ENCODE results near the gene REC114. TPM values are rescaled to one million over a fixed set of nuclear protein-coding genes. Genes with fewer than 3 reads are reported as not detected.

REC114 gene
- total and polyA plus RNA-seq, 2 of the 8 experiments (the other 6 are each of a cell fraction or from before 2014, with no cell fraction given), result 0.12 TPM; not detected in 1

DNA sequence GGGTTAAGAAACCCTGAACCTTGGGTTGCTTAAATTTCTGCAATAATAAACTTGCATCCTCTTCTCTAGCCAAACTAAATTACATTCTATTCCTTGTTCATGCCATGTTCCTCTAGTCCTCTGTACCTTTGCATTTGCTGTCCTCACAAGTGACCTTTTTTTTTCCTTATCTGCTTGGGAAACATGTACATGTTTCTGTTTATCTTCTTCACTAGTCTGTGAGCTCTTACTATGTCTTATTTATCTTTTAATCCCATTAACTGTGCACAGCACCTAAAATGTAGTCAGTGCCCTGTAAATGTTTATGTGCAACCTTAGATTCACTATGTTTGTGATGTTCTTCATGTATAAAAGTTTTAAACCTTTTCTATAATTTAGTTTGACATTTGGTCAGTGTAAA, 61.9 kb downstream of the REC114 start (continued):
- TF ChIP-seq, protein P1, sequence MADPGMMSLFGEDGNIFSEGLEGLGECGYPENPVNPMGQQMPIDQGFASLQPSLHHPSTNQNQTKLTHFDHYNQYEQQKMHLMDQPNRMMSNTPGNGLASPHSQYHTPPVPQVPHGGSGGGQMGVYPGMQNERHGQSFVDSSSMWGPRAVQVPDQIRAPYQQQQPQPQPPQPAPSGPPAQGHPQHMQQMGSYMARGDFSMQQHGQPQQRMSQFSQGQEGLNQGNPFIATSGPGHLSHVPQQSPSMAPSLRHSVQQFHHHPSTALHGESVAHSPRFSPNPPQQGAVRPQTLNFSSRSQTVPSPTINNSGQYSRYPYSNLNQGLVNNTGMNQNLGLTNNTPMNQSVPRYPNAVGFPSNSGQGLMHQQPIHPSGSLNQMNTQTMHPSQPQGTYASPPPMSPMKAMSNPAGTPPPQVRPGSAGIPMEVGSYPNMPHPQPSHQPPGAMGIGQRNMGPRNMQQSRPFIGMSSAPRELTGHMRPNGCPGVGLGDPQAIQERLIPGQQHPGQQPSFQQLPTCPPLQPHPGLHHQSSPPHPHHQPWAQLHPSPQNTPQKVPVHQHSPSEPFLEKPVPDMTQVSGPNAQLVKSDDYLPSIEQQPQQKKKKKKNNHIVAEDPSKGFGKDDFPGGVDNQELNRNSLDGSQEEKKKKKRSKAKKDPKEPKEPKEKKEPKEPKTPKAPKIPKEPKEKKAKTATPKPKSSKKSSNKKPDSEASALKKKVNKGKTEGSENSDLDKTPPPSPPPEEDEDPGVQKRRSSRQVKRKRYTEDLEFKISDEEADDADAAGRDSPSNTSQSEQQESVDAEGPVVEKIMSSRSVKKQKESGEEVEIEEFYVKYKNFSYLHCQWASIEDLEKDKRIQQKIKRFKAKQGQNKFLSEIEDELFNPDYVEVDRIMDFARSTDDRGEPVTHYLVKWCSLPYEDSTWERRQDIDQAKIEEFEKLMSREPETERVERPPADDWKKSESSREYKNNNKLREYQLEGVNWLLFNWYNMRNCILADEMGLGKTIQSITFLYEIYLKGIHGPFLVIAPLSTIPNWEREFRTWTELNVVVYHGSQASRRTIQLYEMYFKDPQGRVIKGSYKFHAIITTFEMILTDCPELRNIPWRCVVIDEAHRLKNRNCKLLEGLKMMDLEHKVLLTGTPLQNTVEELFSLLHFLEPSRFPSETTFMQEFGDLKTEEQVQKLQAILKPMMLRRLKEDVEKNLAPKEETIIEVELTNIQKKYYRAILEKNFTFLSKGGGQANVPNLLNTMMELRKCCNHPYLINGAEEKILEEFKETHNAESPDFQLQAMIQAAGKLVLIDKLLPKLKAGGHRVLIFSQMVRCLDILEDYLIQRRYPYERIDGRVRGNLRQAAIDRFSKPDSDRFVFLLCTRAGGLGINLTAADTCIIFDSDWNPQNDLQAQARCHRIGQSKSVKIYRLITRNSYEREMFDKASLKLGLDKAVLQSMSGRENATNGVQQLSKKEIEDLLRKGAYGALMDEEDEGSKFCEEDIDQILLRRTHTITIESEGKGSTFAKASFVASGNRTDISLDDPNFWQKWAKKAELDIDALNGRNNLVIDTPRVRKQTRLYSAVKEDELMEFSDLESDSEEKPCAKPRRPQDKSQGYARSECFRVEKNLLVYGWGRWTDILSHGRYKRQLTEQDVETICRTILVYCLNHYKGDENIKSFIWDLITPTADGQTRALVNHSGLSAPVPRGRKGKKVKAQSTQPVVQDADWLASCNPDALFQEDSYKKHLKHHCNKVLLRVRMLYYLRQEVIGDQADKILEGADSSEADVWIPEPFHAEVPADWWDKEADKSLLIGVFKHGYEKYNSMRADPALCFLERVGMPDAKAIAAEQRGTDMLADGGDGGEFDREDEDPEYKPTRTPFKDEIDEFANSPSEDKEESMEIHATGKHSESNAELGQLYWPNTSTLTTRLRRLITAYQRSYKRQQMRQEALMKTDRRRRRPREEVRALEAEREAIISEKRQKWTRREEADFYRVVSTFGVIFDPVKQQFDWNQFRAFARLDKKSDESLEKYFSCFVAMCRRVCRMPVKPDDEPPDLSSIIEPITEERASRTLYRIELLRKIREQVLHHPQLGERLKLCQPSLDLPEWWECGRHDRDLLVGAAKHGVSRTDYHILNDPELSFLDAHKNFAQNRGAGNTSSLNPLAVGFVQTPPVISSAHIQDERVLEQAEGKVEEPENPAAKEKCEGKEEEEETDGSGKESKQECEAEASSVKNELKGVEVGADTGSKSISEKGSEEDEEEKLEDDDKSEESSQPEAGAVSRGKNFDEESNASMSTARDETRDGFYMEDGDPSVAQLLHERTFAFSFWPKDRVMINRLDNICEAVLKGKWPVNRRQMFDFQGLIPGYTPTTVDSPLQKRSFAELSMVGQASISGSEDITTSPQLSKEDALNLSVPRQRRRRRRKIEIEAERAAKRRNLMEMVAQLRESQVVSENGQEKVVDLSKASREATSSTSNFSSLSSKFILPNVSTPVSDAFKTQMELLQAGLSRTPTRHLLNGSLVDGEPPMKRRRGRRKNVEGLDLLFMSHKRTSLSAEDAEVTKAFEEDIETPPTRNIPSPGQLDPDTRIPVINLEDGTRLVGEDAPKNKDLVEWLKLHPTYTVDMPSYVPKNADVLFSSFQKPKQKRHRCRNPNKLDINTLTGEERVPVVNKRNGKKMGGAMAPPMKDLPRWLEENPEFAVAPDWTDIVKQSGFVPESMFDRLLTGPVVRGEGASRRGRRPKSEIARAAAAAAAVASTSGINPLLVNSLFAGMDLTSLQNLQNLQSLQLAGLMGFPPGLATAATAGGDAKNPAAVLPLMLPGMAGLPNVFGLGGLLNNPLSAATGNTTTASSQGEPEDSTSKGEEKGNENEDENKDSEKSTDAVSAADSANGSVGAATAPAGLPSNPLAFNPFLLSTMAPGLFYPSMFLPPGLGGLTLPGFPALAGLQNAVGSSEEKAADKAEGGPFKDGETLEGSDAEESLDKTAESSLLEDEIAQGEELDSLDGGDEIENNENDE (IDR thresholded peaks at IDR 0.05; ENCODE audit: insufficient replicate concordance, low read length), result no peak
- TF ChIP-seq POLR2AphosphoS5 (IDR thresholded peaks at IDR 0.05; ENCODE audit: low read depth, low read length) (no peak), SRF (IDR thresholded peaks at IDR 0.05; ENCODE audit: low read depth, low read length) (no peak), RBBP5 (IDR thresholded peaks at IDR 0.05; ENCODE audit: borderline replicate concordance, low read depth, low read length) (no peak), RNF2 (IDR thresholded peaks at IDR 0.05; ENCODE audit: borderline replicate concordance, low read depth, low read length, missing control alignments, poor library complexity, severe bottlenecking) (no peak), SP2 (IDR thresholded peaks at IDR 0.05; ENCODE audit: low read length) (no peak), RAD21 (IDR thresholded peaks at IDR 0.05 in 1 of 2, conservative IDR thresholded peaks at IDR 0.05 in 1 of 2; ENCODE audit: low read depth in 2 of 2, low read length in 2 of 2) (no peak), GTF2F1 (IDR thresholded peaks at IDR 0.05; ENCODE audit: borderline replicate concordance, low read depth, low read length) (no peak)
